Endodermal cell (in vitro differentiated cells): ENCODE data around the gene WDR90. TPM values are rescaled to one million over a fixed set of nuclear protein-coding genes. Genes with fewer than 3 reads are reported as not detected.

Source experiments
- DNase-seq: peaks from one replicate; pipeline ENCODE4 v3.0.0-alpha.2; 2017
- H3K27ac ChIP-seq: 2 replicates; pipeline ENCODE4 v1.5.1; 2013; ENCODE audit warnings: mild to moderate bottlenecking, low read depth, low read length, moderate library complexity
- H3K27me3 ChIP-seq: 2 replicates; pipeline ENCODE4 v1.6.1; 2013; ENCODE audit warnings: mild to moderate bottlenecking, low read length, moderate library complexity; ENCODE audit not compliant: insufficient read depth, control insufficient read depth, poor library complexity, severe bottlenecking
- H3K36me3 ChIP-seq: 2 replicates; pipeline ENCODE4 v1.7.0; 2013; ENCODE audit warnings: mild to moderate bottlenecking, low read length, moderate library complexity; ENCODE audit not compliant: control insufficient read depth, insufficient read depth
- H3K4me1 ChIP-seq: one replicate; pipeline ENCODE4 v1.7.0; 2013; ENCODE audit warnings: low read length; ENCODE audit not compliant: control insufficient read depth, insufficient read depth
- H3K4me3 ChIP-seq: 2 replicates; pipeline ENCODE4 v1.5.1; 2013; ENCODE audit warnings: mild to moderate bottlenecking, low read length, moderate library complexity
- H3K9ac ChIP-seq: 2 replicates; pipeline ENCODE4 v1.6.1; 2013; ENCODE audit warnings: mild to moderate bottlenecking, low read length, moderate library complexity; ENCODE audit not compliant: poor library complexity, severe bottlenecking; ENCODE audit errors: extremely low read depth
- H3K9me3 ChIP-seq: 2 replicates; pipeline ENCODE4 v1.6.1; 2013; ENCODE audit warnings: mild to moderate bottlenecking, low read length, moderate library complexity; ENCODE audit not compliant: control insufficient read depth
- H3K27ac Mint-ChIP-seq: 2 replicates; pipeline ENCODE4 v1.8.0; 2020; ENCODE audit warnings: mixed read lengths
- H3K27me3 Mint-ChIP-seq: 2 replicates; pipeline ENCODE4 v1.8.0; 2021; ENCODE audit warnings: mild to moderate bottlenecking, mixed read lengths; ENCODE audit not compliant: insufficient read depth
- H3K36me3 Mint-ChIP-seq: 2 replicates; pipeline ENCODE4 v1.8.0; 2020; ENCODE audit warnings: low read depth, mixed read lengths
- H3K4me1 Mint-ChIP-seq: 2 replicates; pipeline ENCODE4 v1.8.0; 2020; ENCODE audit warnings: mixed read lengths
- H3K4me3 Mint-ChIP-seq: 2 replicates; pipeline ENCODE4 v1.8.0; 2020; ENCODE audit warnings: mild to moderate bottlenecking, moderate library complexity, mixed read lengths
- H3K9me3 Mint-ChIP-seq: 2 replicates; pipeline ENCODE4 v1.8.0; 2020; ENCODE audit warnings: mild to moderate bottlenecking, mixed read lengths
- CTCF ChIP-seq: fragments of 200-600 bp; sonication (generic); conservative IDR thresholded peaks from 2 replicates; pipeline ENCODE4 v1.5.0; 2021; ENCODE audit warnings: antibody characterized with exemption, mild to moderate bottlenecking
- WGBS, 2 experiments: methylation state at CpG; one replicate each; pipeline versions ENCODE4 v1.1.5 to v1.1.7; 2013; ENCODE audit warnings: missing lambda C conversion rate in 2 of 2, mixed read lengths in 1 of 2; ENCODE audit not compliant: insufficient coverage in 1 of 2, insufficient read length in 1 of 2; 5-methylcytosine and 5-hydroxymethylcytosine counted together
- total RNA-seq, 2 donors: library from RNA; stranded (reverse); fragmentation: NEBNext Ultra II Directional in 1 of 2; extraction: Animal tissue kit (Norgen Biotek cat#: 25700) in 1 of 2; gene quantifications; 2 replicates in 1 of 2; 3 replicates in 1 of 2; pipeline ENCODE4 v1.2.1, GENCODE V29; 2021

The WDR90 gene
- total RNA-seq, 2 donors from 2014 or later, result 112 to 120 TPM

- no peak for TF ChIP-seq CTCF
- Histone ChIP-seq H3K4me1 (no peaks in the 10 kb centered on the region), H3K9me3 (no peaks in the 10 kb centered on the region), H3K9ac (no peak overlapping the region), H3K4me3 (no peak overlapping the region), H3K27me3 (no peaks in the 10 kb centered on the region), H3K36me3 (no peaks in the 10 kb centered on the region), H3K27ac (peak overlapping the region; percentile 38)
- no peak for DNase-seq
- peaks cover 10% of the 10 kb centered on the region for H3K4me1 Mint-ChIP-seq
- no peak overlapping the region for H3K4me3 Mint-ChIP-seq
- 95 to 98% methylated on average over 20 to 35 of the region's 41 CpGs for WGBS, 2 experiments
- no peaks in the 10 kb centered on the region for H3K27me3 Mint-ChIP-seq
- no peaks in the 10 kb centered on the region for H3K36me3 Mint-ChIP-seq
- H3K27ac Mint-ChIP-seq, result no peak overlapping the region
- no peaks in the 10 kb centered on the region for H3K9me3 Mint-ChIP-seq
Measured at GRCh38 chr16:620700-621525, 28.3 kb upstream of the WDR90 start.

GRCh38 chr16:621526-622105, 27.5 kb upstream of the WDR90 start:
- H3K36me3 ChIP-seq, result no peaks in the 10 kb centered on the region
- H3K9me3 ChIP-seq, result no peaks in the 10 kb centered on the region
- no peaks in the 10 kb centered on the region for H3K27me3 ChIP-seq
- no peak overlapping the region for H3K4me3 ChIP-seq
- H3K36me3 Mint-ChIP-seq, result peaks cover 4% of the 10 kb centered on the region
- no peak for TF ChIP-seq CTCF
- H3K4me1 ChIP-seq, result no peaks in the 10 kb centered on the region
- no peak for DNase-seq
- peak overlapping the region; percentile 38 for H3K27ac ChIP-seq
- H3K9ac ChIP-seq, result no peak overlapping the region
- 90 to 93% methylated on average over 14 to 21 of the region's 21 CpGs for WGBS, 2 experiments
- H3K4me3 Mint-ChIP-seq, result no peak overlapping the region
- H3K4me1 Mint-ChIP-seq, result peaks cover 10% of the 10 kb centered on the region
- H3K27ac Mint-ChIP-seq, result peak overlapping the region; percentile 48
- no peaks in the 10 kb centered on the region for H3K9me3 Mint-ChIP-seq
- H3K27me3 Mint-ChIP-seq, result no peaks in the 10 kb centered on the region

- no peaks in the 10 kb centered on the region for H3K9me3 ChIP-seq
- no peak for TF ChIP-seq CTCF
- DNase-seq, result no peak
- no peaks in the 10 kb centered on the region for H3K36me3 ChIP-seq
- Mint-ChIP-seq H3K9me3 (no peaks in the 10 kb centered on the region), H3K27me3 (no peaks in the 10 kb centered on the region), H3K4me1 (peaks cover 10% of the 10 kb centered on the region), H3K4me3 (no peak overlapping the region), H3K36me3 (peaks cover 10% of the 10 kb centered on the region), H3K27ac (no peak overlapping the region)
- no peak overlapping the region for H3K9ac ChIP-seq
- no peak overlapping the region for H3K27ac ChIP-seq
- WGBS, 2 experiments, result 91 to 97% methylated on average over 16 to 17 of the region's 17 CpGs
- H3K4me1 ChIP-seq, result no peaks in the 10 kb centered on the region
- no peak overlapping the region for H3K4me3 ChIP-seq
- no peaks in the 10 kb centered on the region for H3K27me3 ChIP-seq
Measured at GRCh38 chr16:622920-623280, 26.3 kb upstream of the WDR90 start.
